Thyroid gland (tissue), 4 donors: ENCODE measurements around the gene MYO1D.

Experiments used
- CTCF ChIP-seq, 6 experiments: fragments of 200-600 bp in 3 of 6; fragments of 450-650 bp in 3 of 6; sonication (generic) in 3 of 6; IDR thresholded peaks; one replicate each; pipeline ENCODE4 v1.5.1; 2016 to 2019; ENCODE audit warnings: antibody characterized with exemption in 6 of 6, mild to moderate bottlenecking in 2 of 6, inconsistent platforms in 1 of 6, moderate library complexity in 1 of 6
- POLR2A ChIP-seq, 2 donors: fragments of 450-650 bp; IDR thresholded peaks; one replicate each; pipeline ENCODE4 v1.6.1; 2017; ENCODE audit warnings: antibody characterized with exemption in 2 of 2, mild to moderate bottlenecking in 2 of 2, moderate library complexity in 1 of 2

DNA sequence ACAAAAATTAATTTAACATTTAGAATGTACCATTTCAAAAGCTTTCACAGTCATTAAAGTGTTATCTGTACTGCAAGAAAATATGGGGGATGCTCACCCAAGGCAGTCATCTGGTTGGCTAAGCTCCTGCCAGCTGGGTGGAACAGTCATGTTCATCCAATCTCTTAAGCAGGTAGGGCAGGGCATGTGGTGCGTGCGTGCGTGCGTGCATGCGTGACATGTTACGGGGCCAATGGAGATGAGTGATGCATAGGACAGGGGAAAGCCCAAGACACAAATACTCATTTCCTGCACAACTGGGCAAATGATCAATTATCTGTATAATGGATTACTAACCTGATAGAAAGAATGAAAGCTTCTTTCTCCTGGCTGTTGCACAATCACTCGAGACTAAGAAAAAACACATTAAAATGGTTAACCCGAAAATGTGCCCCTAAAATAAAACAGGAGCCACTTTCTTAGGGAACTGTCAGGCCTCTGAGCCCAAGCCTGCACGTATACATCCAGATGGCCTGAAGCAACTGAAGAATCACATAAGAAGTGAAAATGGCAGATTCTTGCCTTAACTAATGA lies 104.4 kb downstream of the MYO1D start:
- TF ChIP-seq CTCF (IDR thresholded peaks at IDR 0.05) (no peak), POLR2A (IDR thresholded peaks at IDR 0.05) (no peak)
